Breast epithelium (tissue), 4 donors: Measurements from ENCODE around the gene EIF6. TPM values are rescaled to one million over a fixed set of nuclear protein-coding genes. Genes with fewer than 3 reads are reported as not detected.

ENCODE experiments used
- DNase-seq, 2 donors: peaks; one replicate each; pipeline ENCODE4 v3.0.0-alpha.2; 2019; ENCODE audit warnings: low spot score in 2 of 2
- H3K27ac ChIP-seq, 2 donors: fragments of 200-600 bp; sonication (generic) in 1 of 2; one replicate each; pipeline ENCODE4 v1.5.1; 2016 to 2019; ENCODE audit warnings: mild to moderate bottlenecking in 1 of 2
- H3K27me3 ChIP-seq, 2 donors: fragments of 200-600 bp; sonication (generic) in 1 of 2; one replicate each; pipeline versions ENCODE4 v1.5.1 to v1.6.0; 2017 to 2019; ENCODE audit warnings: control low read depth in 1 of 2, mild to moderate bottlenecking in 1 of 2
- H3K36me3 ChIP-seq: fragments of 200-600 bp; one replicate; pipeline ENCODE4 v1.5.1; 2019
- H3K4me1 ChIP-seq, 2 donors: fragments of 200-600 bp; sonication (generic); one replicate each; pipeline ENCODE4 v1.5.1; 2016 to 2019; ENCODE audit warnings: control low read depth in 1 of 2
- H3K4me3 ChIP-seq, 3 donors: fragments of 200-600 bp; sonication (generic); 1 replicate in 2 of 3; 2 replicates in 1 of 3; pipeline ENCODE4 v1.5.1; 2016 to 2019; ENCODE audit warnings: mild to moderate bottlenecking in 3 of 3, moderate library complexity in 2 of 3
- H3K9me3 ChIP-seq, 2 donors: fragments of 200-600 bp; sonication (generic) in 1 of 2; one replicate each; pipeline ENCODE4 v1.5.1; 2016 to 2019; ENCODE audit warnings: control low read depth in 1 of 2
- POLR2A ChIP-seq: fragments of 450-650 bp; IDR thresholded peaks from one replicate; pipeline ENCODE4 v1.6.1; 2016; ENCODE audit warnings: antibody characterized with exemption, mild to moderate bottlenecking, moderate library complexity
- POLR2AphosphoS5 ChIP-seq, 3 donors: sonication (generic); formaldehyde crosslinking; IDR thresholded peaks; one replicate each; pipeline ENCODE4 v1.6.1; 2017; ENCODE audit warnings: antibody characterized with exemption in 3 of 3
- intact Hi-C: fragments of 100-400 bp; cut with DNase I; formaldehyde crosslinking; loops from one replicate; pipeline ENCODE4 v1.15.1; 2023; ENCODE audit warnings: low total_unique reads
- total RNA-seq, 3 donors: library from RNA; depleted of rRNA; stranded (reverse); fragments of >200 nt; gene quantifications; one replicate each; pipeline ENCODE4 v1.1.0, GENCODE V29; 2016
- TF ChIP-seq, protein P1 (sequence below), 3 donors: fragments of 450-650 bp; IDR thresholded peaks; one replicate each; pipeline ENCODE4 v1.5.1; 2016 to 2017; ENCODE audit warnings: antibody characterized with exemption in 3 of 3, mild to moderate bottlenecking in 3 of 3, moderate library complexity in 3 of 3

EIF6 gene
- total RNA-seq, 3 donors from 2014 or later = 81.9 to 98.6 (median 88.0) TPM

DNA sequence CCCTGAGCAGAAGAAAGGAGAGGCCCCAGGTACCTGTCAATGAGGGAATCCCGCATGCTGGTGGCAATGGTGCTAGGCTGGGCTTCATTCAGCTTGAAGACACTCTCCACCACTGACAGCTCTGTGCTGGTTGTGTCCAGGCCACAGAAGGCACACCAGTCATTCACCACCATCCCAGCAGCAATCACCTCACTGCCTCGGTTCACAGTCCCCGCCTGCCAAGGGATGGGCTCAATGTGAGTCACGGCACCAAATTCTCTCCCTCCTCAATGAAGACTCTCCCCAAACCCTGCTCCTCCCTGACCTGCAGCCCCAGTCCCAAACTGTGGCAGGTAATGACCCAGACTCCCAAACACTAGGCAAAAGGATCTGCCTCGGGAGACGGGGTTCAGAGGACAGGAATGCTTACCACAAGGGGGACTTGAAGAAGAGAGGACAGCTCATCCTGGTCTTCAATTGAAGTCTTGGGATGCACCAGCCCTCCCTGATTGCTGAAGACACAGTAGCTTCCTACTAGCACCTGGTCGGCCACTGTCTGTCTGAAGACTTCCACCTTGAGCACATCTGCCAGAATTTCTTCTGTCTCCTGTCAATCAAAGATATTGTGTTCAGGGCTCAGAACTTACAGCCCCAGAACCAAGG is 4.9 kb downstream of the EIF6 start:
- Histone ChIP-seq H3K27ac (peak overlapping the region in 1 of 2 donors; percentile 98), H3K4me3 (no peak overlapping the region), H3K36me3 (peaks cover 8% of the 10 kb centered on the region), H3K9me3 (no peaks in the 10 kb centered on the region), H3K27me3 (no peaks in the 10 kb centered on the region), H3K4me1 (peaks cover 6 to 9% of the 10 kb centered on the region in 2 donors)
- DNase-seq = no peak
- TF ChIP-seq, protein P1, sequence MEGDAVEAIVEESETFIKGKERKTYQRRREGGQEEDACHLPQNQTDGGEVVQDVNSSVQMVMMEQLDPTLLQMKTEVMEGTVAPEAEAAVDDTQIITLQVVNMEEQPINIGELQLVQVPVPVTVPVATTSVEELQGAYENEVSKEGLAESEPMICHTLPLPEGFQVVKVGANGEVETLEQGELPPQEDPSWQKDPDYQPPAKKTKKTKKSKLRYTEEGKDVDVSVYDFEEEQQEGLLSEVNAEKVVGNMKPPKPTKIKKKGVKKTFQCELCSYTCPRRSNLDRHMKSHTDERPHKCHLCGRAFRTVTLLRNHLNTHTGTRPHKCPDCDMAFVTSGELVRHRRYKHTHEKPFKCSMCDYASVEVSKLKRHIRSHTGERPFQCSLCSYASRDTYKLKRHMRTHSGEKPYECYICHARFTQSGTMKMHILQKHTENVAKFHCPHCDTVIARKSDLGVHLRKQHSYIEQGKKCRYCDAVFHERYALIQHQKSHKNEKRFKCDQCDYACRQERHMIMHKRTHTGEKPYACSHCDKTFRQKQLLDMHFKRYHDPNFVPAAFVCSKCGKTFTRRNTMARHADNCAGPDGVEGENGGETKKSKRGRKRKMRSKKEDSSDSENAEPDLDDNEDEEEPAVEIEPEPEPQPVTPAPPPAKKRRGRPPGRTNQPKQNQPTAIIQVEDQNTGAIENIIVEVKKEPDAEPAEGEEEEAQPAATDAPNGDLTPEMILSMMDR (IDR thresholded peaks at IDR 0.05) = no peak
- TF ChIP-seq POLR2AphosphoS5 (IDR thresholded peaks at IDR 0.05) (no peak), POLR2A (no peak)
- intact Hi-C loops = loop anchor here (10.0 kb wide), 1 partner anchor 135 kb away; the partner anchor contains the start of gene EDEM2

GRCh38 chr20:35279040-35279439 is 5.5 kb downstream of the EIF6 start:
- TF ChIP-seq, protein P1 (IDR thresholded peaks at IDR 0.05) = no peak
- TF ChIP-seq POLR2A (no peak), POLR2AphosphoS5 (IDR thresholded peaks at IDR 0.05) (no peak)
- intact Hi-C loops = loop anchor here (10.0 kb wide), 1 partner anchor 134 kb away; the partner anchor contains the start of gene EDEM2
- peaks cover 6 to 9% of the 10 kb centered on the region in 2 donors for H3K4me1 ChIP-seq
- peak overlapping the region; percentile 98 to 100 for H3K27ac ChIP-seq
- H3K36me3 ChIP-seq = peaks cover 8% of the 10 kb centered on the region
- no peaks in the 10 kb centered on the region for H3K9me3 ChIP-seq
- H3K4me3 ChIP-seq = no peak overlapping the region
- no peak for DNase-seq
- H3K27me3 ChIP-seq = no peaks in the 10 kb centered on the region

DNA sequence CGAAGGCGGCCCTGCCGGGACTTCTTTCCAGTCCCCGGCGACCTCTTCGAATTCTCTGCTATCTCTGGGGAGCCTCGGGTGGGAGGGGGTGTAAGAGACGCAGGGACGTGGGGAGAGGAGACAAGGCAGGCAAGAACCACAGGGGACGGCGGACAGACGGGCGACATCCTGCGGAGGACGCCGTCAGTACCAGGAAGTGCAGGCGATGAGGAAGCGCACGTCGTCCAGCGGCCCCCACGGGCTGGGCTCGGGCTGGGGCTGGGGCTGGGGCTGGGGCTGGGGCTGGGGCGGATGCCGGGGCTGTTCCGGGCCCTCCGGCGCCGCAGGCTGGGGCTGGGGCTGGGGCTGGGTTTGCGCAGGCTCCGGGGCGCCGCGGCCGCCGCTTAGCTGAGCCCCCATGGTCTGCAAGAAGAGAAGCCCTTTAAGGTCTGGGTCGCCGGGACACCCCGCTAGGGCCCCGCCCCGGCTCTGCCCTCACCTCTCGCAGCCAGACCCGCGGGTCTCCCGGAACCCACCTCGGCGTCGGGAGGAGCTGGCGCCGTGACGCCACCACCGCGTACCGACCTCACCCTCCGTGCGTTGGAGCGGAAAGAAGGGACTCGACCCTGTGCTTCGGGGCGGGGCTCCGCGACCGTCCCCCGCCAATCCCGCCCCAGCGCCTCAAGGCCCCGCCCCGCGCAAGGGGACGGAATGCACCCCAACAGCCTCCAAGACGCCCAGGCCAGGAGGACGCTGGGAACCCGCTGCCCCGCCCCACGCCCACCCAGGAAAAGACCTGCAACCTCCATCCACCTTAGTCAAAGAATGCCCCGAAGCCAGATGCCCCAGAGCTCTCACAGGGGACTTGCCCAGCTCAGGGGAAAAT is 6.8 kb downstream of the EIF6 start, which contains the start of gene MMP24OS:
TSS of gene MMP24OS (minus strand) at position 592 of the 865 bp plus-strand sequence. CDS start at position 399, 193 bp downstream.
- Histone ChIP-seq H3K9me3 (no peaks in the 10 kb centered on the region), H3K4me1 (peaks cover 0 to 6% of the 10 kb centered on the region in 2 donors), H3K27me3 (no peaks in the 10 kb centered on the region), H3K4me3 (peak within 1 kb of the TSS; percentile 79 to 88 (median 83)), H3K36me3 (peaks cover 8% of the 10 kb centered on the region), H3K27ac (peak within 1 kb of the TSS; percentile 98 to 100)
- intact Hi-C loops = loop anchor here (10.0 kb wide), 1 partner anchor 133 kb away; the partner anchor contains the start of gene EDEM2
- DNase-seq = peak; percentile 90
- TF ChIP-seq, protein P1 (IDR thresholded peaks at IDR 0.05) = peak in 2 of 3 donors; percentile 10 to 24
- peak; percentile 83 for TF ChIP-seq POLR2A
- TF ChIP-seq POLR2AphosphoS5 (IDR thresholded peaks at IDR 0.05) = peak; percentile 89 to 94 (median 93)

- Histone ChIP-seq H3K36me3 (peaks cover 8% of the 10 kb centered on the region), H3K4me3 (peak overlapping the region; percentile 79 to 88 (median 83)), H3K4me1 (peaks cover 0 to 6% of the 10 kb centered on the region in 2 donors), H3K27ac (peak overlapping the region; percentile 98 to 100), H3K27me3 (no peaks in the 10 kb centered on the region), H3K9me3 (no peaks in the 10 kb centered on the region)
- DNase-seq = no peak
- intact Hi-C loops = loop anchor here (10.0 kb wide), 1 partner anchor 132 kb away; the partner anchor contains the start of gene EDEM2
- TF ChIP-seq POLR2A (no peak), POLR2AphosphoS5 (IDR thresholded peaks at IDR 0.05) (no peak)
- TF ChIP-seq, protein P1 (IDR thresholded peaks at IDR 0.05) = no peak
These were observed 7.4 kb downstream of the EIF6 start for GRCh38 chr20:35277127-35277526.
